IPS-15b (cell line): ENCODE data around the gene MSLN.
A peak's percentile ranks its signal among the peaks of the same experiment; 100 is the strongest.
"Not testable (repeated sequence)": the region's sequence is repeated elsewhere in the genome, so short reads cannot be mapped to it uniquely, and the experiment has no call there.

Source experiments
- H3K27me3 ChIP-seq: one replicate; pipeline ENCODE4 v1.6.1; 2013; ENCODE audit warnings: low read length; ENCODE audit not compliant: control insufficient read depth, insufficient read depth
- H3K36me3 ChIP-seq: one replicate; pipeline ENCODE4 v1.6.1; 2013; ENCODE audit warnings: low read length; ENCODE audit not compliant: control insufficient read depth, insufficient read depth
- H3K4me1 ChIP-seq: one replicate; pipeline ENCODE4 v1.6.1; 2013; ENCODE audit warnings: mild to moderate bottlenecking, low read length; ENCODE audit not compliant: control insufficient read depth, insufficient read depth
- H3K4me3 ChIP-seq: one replicate; pipeline ENCODE4 v1.5.1; 2013; ENCODE audit warnings: low read depth, low read length
- H3K9ac ChIP-seq: one replicate; pipeline ENCODE4 v1.6.1; 2013; ENCODE audit warnings: low read depth, mild to moderate bottlenecking, low read length
- H3K9me3 ChIP-seq: one replicate; pipeline ENCODE4 v1.6.1; 2013; ENCODE audit warnings: mild to moderate bottlenecking, low read length; ENCODE audit not compliant: control insufficient read depth, insufficient read depth

The MSLN gene

DNA sequence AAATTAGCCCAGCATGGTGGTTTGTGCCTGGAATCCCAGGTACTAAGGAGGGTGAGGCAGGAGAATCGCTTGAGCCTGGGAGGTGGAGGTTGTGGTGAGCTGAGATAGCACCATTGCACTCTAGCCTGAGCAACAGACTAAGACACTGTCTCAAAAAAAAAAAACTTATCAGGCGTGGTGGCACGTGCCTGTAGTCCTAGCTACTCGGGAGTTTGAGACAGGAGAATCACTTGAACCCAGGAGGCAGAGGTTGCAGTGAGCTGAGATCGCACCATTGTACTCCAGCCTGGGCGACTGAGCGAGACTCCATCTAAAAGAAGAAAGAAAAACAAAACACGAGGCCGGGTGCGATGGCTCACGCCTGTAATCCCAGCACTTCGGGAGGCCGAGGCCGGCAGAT, 17.6 kb upstream of the MSLN start:
- H3K4me3 ChIP-seq, H3K4me1 ChIP-seq, H3K36me3 ChIP-seq, H3K9ac ChIP-seq, H3K9me3 ChIP-seq, H3K27me3 ChIP-seq: not testable (repeated sequence)

GRCh38 chr16:743794-744500, 16.6 kb upstream of the MSLN start:
- Histone ChIP-seq H3K4me1 (peaks cover 3% of the 10 kb centered on the region), H3K27me3 (no peaks in the 10 kb centered on the region), H3K36me3 (no peaks in the 10 kb centered on the region), H3K9me3 (no peaks in the 10 kb centered on the region), H3K4me3 (no peak overlapping the region), H3K9ac (no peak overlapping the region)

DNA sequence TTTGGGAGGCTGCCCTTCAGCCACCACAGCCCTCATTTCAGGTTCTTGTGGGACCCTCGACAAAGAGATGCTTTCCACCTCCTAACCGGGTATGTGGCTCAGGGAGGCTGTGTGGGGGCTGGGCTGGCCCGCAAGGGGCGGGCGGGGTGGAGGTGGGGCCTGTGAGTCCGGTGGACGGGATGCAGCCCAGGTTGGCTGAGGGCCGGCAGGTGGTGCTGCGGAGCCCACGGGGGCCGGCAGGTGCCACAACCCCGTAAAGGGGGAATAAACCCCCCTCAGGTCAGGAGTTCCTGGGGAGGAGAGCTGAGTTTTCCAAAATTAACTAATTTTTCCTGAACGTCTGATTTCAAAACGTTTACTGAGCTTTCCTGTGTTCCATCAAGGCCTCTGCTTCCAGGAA, 14.8 kb upstream of the MSLN start:
- H3K9me3 ChIP-seq: no peaks in the 10 kb centered on the region
- no peak overlapping the region for H3K9ac ChIP-seq
- no peaks in the 10 kb centered on the region for H3K36me3 ChIP-seq

GRCh38 chr16:746637-747036, 13.9 kb upstream of the MSLN start:
- Histone ChIP-seq H3K36me3 (no peaks in the 10 kb centered on the region), H3K4me1 (peaks cover 5% of the 10 kb centered on the region), H3K9me3 (no peaks in the 10 kb centered on the region), H3K4me3 (no peak overlapping the region), H3K27me3 (no peaks in the 10 kb centered on the region), H3K9ac (no peak overlapping the region)

More for the DNA sequence above, 14.8 kb upstream of the MSLN start:
- Histone ChIP-seq H3K4me1 (no peaks in the 10 kb centered on the region), H3K27me3 (no peaks in the 10 kb centered on the region), H3K4me3 (no peak overlapping the region)

DNA sequence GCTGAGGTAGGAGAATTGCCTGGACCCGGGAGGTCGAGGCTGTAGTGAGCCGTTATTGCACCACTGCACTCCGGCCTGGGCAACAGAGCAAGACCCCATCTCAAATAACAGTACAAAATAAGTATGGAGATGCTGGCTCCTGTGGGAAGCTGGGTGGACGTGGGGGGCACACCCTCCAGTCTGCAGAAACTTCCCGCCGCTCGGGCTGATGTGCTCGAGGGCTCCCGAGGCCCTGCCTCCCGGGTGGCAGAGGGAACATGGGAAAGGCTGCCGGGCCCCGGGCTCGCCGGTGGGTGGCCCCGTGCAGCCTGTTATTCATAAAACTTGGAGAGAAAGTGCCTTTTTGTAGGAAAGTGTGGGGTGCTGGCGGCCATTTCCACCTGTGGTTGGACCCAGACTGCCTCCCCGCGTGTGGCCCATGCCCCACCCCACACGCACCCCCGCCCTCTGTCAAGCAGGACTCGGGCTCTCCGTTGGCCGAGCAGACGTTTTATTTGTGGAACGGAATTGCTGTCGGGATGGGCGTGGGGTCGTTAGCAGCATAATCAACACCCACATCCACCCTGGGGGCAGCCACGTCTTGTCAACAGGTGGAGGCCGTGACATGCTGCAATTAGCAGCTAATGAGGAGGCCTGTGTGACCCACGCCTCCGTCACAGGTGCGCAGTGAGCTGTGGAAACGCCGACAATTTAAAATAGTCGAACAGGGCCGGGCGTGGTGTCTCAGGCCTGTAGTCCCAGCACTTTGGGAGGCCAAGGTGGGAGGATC, 12.4 kb upstream of the MSLN start:
- Histone ChIP-seq H3K9ac (no peak overlapping the region), H3K36me3 (no peaks in the 10 kb centered on the region), H3K9me3 (no peaks in the 10 kb centered on the region), H3K4me1 (peaks cover 8% of the 10 kb centered on the region), H3K27me3 (no peaks in the 10 kb centered on the region), H3K4me3 (no peak overlapping the region)

GRCh38 chr16:749010-749409, 11.5 kb upstream of the MSLN start:
- H3K4me1 ChIP-seq: peaks cover 8% of the 10 kb centered on the region
- H3K27me3 ChIP-seq: no peaks in the 10 kb centered on the region
- no peaks in the 10 kb centered on the region for H3K36me3 ChIP-seq
- H3K4me3 ChIP-seq: no peak overlapping the region
- no peaks in the 10 kb centered on the region for H3K9me3 ChIP-seq
- H3K9ac ChIP-seq: no peak overlapping the region

DNA sequence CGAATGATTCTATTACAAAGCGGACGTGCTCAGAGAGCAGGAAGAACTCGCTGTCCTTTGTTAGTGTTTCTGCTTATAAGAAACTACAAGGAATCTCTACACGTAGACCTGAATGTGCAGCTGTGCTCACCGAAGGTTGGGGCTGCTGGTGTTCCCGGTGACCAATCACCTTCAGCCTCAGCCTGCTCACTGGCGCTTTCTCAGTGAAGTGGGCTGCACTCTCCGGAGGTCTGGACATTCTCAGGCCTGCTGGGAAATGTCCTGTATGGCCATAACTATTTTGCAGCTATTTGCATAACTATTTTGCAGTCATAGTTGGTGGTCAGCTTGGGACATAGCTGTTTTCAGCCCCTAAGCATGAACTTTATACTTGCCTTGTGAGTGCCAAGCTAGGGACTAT, 10.0 kb upstream of the MSLN start:
- Histone ChIP-seq H3K9ac (no peak overlapping the region), H3K27me3 (no peaks in the 10 kb centered on the region), H3K4me1 (peaks cover 8% of the 10 kb centered on the region), H3K9me3 (no peaks in the 10 kb centered on the region), H3K36me3 (no peaks in the 10 kb centered on the region), H3K4me3 (no peak overlapping the region)

DNA sequence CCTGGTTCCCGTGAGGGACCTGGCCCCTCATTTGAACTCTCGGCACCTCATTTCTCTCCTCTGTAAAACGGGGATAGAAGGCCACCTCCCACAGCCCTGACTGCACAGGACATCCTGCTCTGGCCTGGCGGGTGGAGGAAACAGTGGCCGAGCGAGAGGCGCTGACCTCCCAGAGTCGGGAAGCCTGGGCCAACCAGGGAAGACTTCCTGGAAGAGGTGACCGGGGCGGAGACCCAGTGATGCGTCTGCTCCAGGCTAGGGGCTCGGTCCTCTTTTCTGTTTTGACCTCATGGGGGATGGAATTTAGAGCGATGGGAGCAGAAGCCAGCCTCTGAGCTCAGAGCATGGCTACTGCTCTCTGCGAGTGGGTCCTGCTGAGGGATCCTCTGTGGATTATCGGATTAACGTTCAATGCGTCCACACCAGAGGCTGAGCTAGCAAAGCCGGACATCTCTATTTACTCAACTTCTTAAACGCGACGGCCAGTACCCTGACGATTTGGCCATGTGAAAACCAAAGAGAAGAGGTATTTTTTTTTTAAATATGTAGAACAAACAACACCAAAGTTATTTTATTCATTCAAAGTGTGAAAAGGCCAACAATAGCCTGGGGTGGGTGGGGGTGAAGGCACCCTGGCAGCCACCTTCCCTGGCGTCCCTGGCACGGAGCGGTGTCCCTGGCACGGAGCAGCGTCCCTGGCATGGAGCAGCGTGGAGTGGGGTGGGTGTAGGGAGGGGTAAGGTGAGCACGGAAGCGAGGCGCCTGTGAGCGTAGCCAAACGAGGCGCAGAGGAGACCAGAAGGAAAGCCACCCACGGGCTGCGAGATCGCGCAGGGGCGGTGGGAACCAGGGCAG, 9.2 kb upstream of the MSLN start:
- Histone ChIP-seq H3K4me1 (peaks cover 8% of the 10 kb centered on the region), H3K4me3 (peak overlapping the region; percentile 11), H3K9me3 (no peaks in the 10 kb centered on the region), H3K9ac (no peak overlapping the region), H3K27me3 (no peaks in the 10 kb centered on the region), H3K36me3 (no peaks in the 10 kb centered on the region)

DNA sequence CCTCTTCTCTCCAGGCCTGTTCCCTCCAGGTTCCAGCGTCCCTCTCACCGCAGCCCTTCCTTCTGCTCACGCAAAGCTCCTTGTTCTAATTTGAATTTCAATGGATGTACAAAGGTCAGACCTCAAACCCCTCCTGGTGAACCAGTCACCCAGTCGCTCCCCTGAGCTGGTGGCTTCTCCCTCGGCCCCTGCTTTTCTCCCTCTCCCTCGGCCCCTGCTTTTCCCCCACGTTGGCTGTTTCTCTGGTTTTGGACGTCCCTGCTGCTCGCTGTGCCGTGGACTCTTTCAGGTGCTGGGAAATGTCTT, 8.6 kb upstream of the MSLN start:
- H3K9ac ChIP-seq: no peak overlapping the region
- H3K36me3 ChIP-seq: no peaks in the 10 kb centered on the region
- H3K4me3 ChIP-seq: peak overlapping the region; percentile 11
- H3K27me3 ChIP-seq: no peaks in the 10 kb centered on the region
- H3K4me1 ChIP-seq: peaks cover 8% of the 10 kb centered on the region
- no peaks in the 10 kb centered on the region for H3K9me3 ChIP-seq

GRCh38 chr16:754121-754607, 6.4 kb upstream of the MSLN start:
- H3K4me3 ChIP-seq, H3K9ac ChIP-seq, H3K4me1 ChIP-seq, H3K9me3 ChIP-seq, H3K27me3 ChIP-seq, H3K36me3 ChIP-seq: not testable (repeated sequence)

DNA sequence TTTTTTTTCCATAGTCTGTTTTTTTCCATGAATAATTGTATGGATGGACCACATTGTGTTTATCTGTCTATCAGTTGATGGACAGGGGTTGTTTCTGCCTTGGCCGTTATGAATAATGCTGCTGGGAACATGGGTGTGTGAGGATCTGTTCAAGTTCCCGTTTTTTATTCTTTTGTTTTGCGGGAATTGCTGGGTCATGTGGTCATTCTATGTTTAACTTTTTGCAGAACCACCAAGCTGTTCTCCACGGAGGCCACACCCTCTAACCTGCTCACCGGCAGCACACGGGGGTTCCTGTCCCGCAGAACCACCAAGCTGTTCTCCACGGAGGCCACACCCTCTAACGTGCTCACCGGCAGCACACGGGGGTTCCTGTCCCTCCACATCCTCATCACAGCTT, 5.9 kb upstream of the MSLN start:
- H3K9me3 ChIP-seq: no peaks in the 10 kb centered on the region
- H3K4me3 ChIP-seq: no peak overlapping the region
- no peaks in the 10 kb centered on the region for H3K27me3 ChIP-seq
- peaks cover 8% of the 10 kb centered on the region for H3K4me1 ChIP-seq
- H3K36me3 ChIP-seq: no peaks in the 10 kb centered on the region
- no peak overlapping the region for H3K9ac ChIP-seq
